ENCODE measurements around the gene DGCR6L. TPM values are rescaled to one million over a fixed set of nuclear protein-coding genes. Genes with fewer than 3 reads are reported as not detected.
"Not testable (repeated sequence)": the region's sequence is repeated elsewhere in the genome, so short reads cannot be mapped to it uniquely, and the experiment has no call there.

DGCR6L gene
- total RNA-seq, 1 donor from 2014 or later: 56.9 TPM

DNA sequence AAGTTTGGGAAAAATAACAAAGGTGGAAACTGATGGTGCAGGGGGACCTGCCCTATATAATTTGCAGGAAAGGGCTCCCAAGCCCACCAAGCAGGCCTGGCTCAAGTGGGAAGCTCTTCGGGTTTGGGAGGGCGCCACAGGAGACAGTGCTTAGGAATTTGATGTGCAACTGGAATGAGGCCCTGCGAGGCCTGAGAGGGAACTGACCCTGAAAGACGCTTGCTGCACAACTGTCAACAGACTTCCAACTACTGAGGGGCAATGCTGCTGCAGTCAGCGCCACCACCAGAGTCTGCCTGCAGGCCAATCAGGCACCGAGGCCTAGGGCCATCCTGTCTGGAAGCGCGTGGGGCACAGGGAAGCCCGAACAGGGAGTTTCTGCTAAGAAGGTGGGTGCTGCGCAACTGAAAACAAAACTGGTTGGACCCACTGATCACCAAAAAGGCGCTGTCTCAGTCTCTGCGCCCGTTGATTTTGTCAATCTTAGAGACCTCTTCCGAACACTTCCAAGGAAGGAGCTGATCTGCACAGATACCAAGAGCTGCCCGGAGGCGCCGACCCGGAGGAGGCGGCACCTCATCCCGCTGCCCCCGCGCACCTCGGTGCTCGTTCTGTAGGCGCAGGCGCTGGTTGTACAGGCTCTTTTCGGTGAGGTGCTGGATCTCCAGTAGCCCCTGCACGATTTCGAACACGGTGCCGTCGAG is 667 bp downstream of the DGCR6L start:
- TF ChIP-seq CTCF (conservative IDR thresholded peaks at IDR 0.05; ENCODE audit: low read depth, low read length): no peak
- no peak for DNase-seq (ENCODE audit: low read depth)
- peak overlapping the region; percentile 93 for H3K4me3 ChIP-seq (ENCODE audit: low read depth, low read length)

GRCh38 chr22:20318043-20318688 is 1.7 kb downstream of the DGCR6L start:
- not testable (repeated sequence) for H3K4me3 ChIP-seq (ENCODE audit: low read depth, low read length); DNase-seq (ENCODE audit: low read depth)

GRCh38 chr22:20317402-20318042 is 2.3 kb downstream of the DGCR6L start:
- DNase-seq (ENCODE audit: low read depth); H3K4me3 ChIP-seq (ENCODE audit: low read depth, low read length): not testable (repeated sequence)
- TF ChIP-seq CTCF (conservative IDR thresholded peaks at IDR 0.05; ENCODE audit: low read depth, low read length): peak; percentile 60

- DNase-seq (ENCODE audit: low read depth): no peak
- no peak for TF ChIP-seq CTCF (conservative IDR thresholded peaks at IDR 0.05; ENCODE audit: low read depth, low read length)
- no peak overlapping the region for H3K4me3 ChIP-seq (ENCODE audit: low read depth, low read length)
These were observed 2.9 kb downstream of the DGCR6L start for GRCh38 chr22:20316844-20317401.

DNA sequence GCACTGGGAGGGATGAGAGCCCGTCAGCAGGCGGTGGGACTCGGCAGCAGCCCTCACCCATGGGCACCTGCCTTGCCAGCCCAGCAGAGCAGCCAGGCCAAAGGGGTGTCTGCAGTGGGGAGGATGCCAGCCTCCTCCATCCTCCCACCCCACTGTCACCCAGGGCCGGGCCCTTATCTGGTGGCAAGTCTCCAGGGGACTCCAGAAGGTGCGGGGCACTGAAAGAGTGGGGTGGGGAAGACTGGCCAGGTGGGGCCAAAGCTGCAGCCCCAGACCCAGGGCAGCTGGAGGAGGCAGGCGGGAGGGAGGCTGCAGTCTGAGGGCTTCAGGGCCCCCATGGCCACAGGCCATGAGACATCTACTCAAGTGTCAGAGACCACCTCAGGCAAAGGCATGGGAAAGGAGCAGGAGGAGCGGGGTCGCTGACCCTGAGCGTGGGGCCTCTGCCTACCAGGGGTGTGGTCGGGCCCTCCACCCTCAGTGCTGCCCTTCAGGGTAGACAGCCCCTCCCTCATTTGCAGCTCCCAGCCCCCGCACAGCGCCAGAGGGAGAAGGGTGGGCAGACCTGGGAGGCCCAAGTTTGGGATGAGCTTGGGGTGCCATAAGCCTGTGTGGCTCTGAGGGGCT is 3.5 kb downstream of the DGCR6L start:
- no peak for DNase-seq (ENCODE audit: low read depth)
- no peak for TF ChIP-seq CTCF (conservative IDR thresholded peaks at IDR 0.05; ENCODE audit: low read depth, low read length)
- H3K4me3 ChIP-seq (ENCODE audit: low read depth, low read length): no peak overlapping the region

DNA sequence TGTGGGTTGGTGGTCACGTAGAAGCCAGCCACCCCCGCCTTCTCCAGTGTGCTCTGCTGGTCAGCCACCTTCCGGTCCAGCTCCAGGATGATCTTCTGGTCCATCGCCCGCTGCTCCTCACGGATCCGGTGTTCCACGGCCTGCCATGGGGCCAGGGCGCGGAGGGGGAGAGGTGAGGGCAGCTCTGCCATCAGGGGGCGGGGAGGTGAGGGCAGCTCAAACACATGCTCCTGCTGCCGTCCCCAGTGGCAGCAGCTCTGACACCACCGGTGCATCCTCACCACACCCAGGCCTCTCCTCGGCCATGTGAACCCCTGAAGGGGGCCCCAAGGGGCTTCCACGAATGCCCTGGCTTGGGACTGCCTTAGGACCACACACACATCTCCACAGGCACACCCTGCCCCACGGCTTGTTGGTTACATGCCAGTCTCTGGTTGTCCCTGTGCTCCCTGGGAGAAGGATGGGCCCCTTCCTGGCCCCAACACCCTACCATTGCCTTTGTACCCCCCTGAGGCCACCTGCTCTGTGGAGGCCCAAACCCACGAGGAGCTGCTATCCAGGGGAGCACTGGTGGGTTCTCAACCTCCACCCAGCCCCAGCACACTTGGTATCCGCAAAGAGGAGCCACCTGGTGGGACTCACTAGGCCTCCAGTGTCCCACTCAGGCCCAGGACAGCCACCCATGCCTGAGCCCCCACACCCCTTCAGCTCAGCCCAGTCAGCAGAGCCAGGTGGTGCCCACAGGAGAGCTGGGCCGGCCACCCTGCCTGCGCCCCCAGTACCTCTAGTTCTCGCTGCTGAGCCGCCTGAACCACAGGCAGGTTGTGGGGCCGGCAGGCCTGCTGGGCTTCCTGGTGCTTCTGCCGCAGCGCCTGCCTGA is 4.3 kb downstream of the DGCR6L start:
- DNase-seq (ENCODE audit: low read depth): no peak
- H3K4me3 ChIP-seq (ENCODE audit: low read depth, low read length): no peak overlapping the region
- no peak for TF ChIP-seq CTCF (conservative IDR thresholded peaks at IDR 0.05; ENCODE audit: low read depth, low read length)

- H3K4me3 ChIP-seq (ENCODE audit: low read depth, low read length); DNase-seq (ENCODE audit: low read depth): not testable (repeated sequence)
These were observed 5.0 kb downstream of the DGCR6L start for GRCh38 chr22:20314741-20315336.

GRCh38 chr22:20314206-20314605 is 5.7 kb downstream of the DGCR6L start:
- DNase-seq (ENCODE audit: low read depth); H3K4me3 ChIP-seq (ENCODE audit: low read depth, low read length): not testable (repeated sequence)
